ENCODE results near the gene DPPA3.
"Not testable (repeated sequence)": the region's sequence is repeated elsewhere in the genome, so short reads cannot be mapped to it uniquely, and the experiment has no call there.

Gene DPPA3
- 0 reads per million in 2 donors for total RNA-seq

- no peak for DNase-seq
Observed at GRCh38 chr12:7711133-7711532, at the start of gene DPPA3. DPPA3 (plus strand) TSS chr12:7711433; CDS start chr12:7711571, 138 bp downstream.

GRCh38 chr12:7661741-7662140, 49.5 kb upstream of the DPPA3 start:
- no peak for DNase-seq

- DNase-seq, result no peak
Observed at GRCh38 chr12:7666595-7666994, 44.6 kb upstream of the DPPA3 start.

- no peak for DNase-seq
Observed at GRCh38 chr12:7667125-7667524, 44.1 kb upstream of the DPPA3 start.

- no peak for DNase-seq
Observed at GRCh38 chr12:7668171-7668570, 43.1 kb upstream of the DPPA3 start.

- not testable (repeated sequence) for DNase-seq
Observed at GRCh38 chr12:7675455-7675854, 35.8 kb upstream of the DPPA3 start.

- not testable (repeated sequence) for DNase-seq
Observed at GRCh38 chr12:7677432-7677888, 33.8 kb upstream of the DPPA3 start.

- no peak for DNase-seq
Observed at GRCh38 chr12:7678744-7679143, 32.5 kb upstream of the DPPA3 start.

GRCh38 chr12:7679251-7680045, 31.8 kb upstream of the DPPA3 start:
- DNase-seq, result no peak

- DNase-seq, result no peak
Observed at GRCh38 chr12:7681535-7681934, 29.7 kb upstream of the DPPA3 start.

GRCh38 chr12:7693793-7694192, 17.4 kb upstream of the DPPA3 start:
- DNase-seq, result no peak

GRCh38 chr12:7694556-7695236, 16.5 kb upstream of the DPPA3 start:
- no peak for DNase-seq

- no peak for DNase-seq
Observed at GRCh38 chr12:7695237-7695560, 16.0 kb upstream of the DPPA3 start.

GRCh38 chr12:7695566-7696197, 15.6 kb upstream of the DPPA3 start, which contains the start of gene GDF3:
GDF3 (minus strand) TSS chr12:7695775; CDS start chr12:7695728, 47 bp downstream.
- no peak for DNase-seq

GRCh38 chr12:7705846-7706245, 5.4 kb upstream of the DPPA3 start:
- peak; percentile 10 for DNase-seq

- DNase-seq, result no peak
Observed at GRCh38 chr12:7709969-7710675, 1.1 kb upstream of the DPPA3 start.

GRCh38 chr12:7712841-7713442, 1.7 kb downstream of the DPPA3 start:
- no peak for DNase-seq

GRCh38 chr12:7716381-7716780, 5.1 kb downstream of the DPPA3 start:
- no peak for DNase-seq

- DNase-seq, result no peak
Observed at GRCh38 chr12:7719946-7720730, 8.9 kb downstream of the DPPA3 start.

GRCh38 chr12:7723926-7724325, 12.7 kb downstream of the DPPA3 start:
- no peak for DNase-seq

- DNase-seq, result no peak
Observed at GRCh38 chr12:7729746-7730145, 18.5 kb downstream of the DPPA3 start.

- not testable (repeated sequence) for DNase-seq
Observed at GRCh38 chr12:7730984-7731383, 19.8 kb downstream of the DPPA3 start.

All from activated gamma-delta T cell (primary cell).